Thyroid gland (tissue), 4 donors: ENCODE results near the gene ZXDC.

ENCODE experiments used
- CTCF ChIP-seq, 6 experiments: fragments of 200-600 bp in 3 of 6; fragments of 450-650 bp in 3 of 6; sonication (generic) in 3 of 6; IDR thresholded peaks; one replicate each; pipeline ENCODE4 v1.5.1; 2016 to 2019; ENCODE audit warnings: antibody characterized with exemption in 6 of 6, mild to moderate bottlenecking in 2 of 6, inconsistent platforms in 1 of 6, moderate library complexity in 1 of 6
- POLR2A ChIP-seq, 2 donors: fragments of 450-650 bp; IDR thresholded peaks; one replicate each; pipeline ENCODE4 v1.6.1; 2017; ENCODE audit warnings: antibody characterized with exemption in 2 of 2, mild to moderate bottlenecking in 2 of 2, moderate library complexity in 1 of 2

- TF ChIP-seq CTCF (IDR thresholded peaks at IDR 0.05) (no peak), POLR2A (IDR thresholded peaks at IDR 0.05) (no peak)
Observed at GRCh38 chr3:126515066-126515706, 39.5 kb upstream of the ZXDC start.
